HepG2 (cell line): Measurements from ENCODE around the gene RGS19. TPM values are rescaled to one million over a fixed set of nuclear protein-coding genes. Genes with fewer than 3 reads are reported as not detected.

Source experiments
- CAMTA2 ChIP-seq: sonication (generic); formaldehyde crosslinking; IDR thresholded peaks from 2 replicates; pipeline ENCODE4 v1.4.0; 2020; ENCODE audit warnings: mild to moderate bottlenecking, missing genetic modification reagents, borderline replicate concordance
- CTCF ChIP-seq: sonication (generic); formaldehyde crosslinking; IDR thresholded peaks from 2 replicates; pipeline ENCODE4 v1.5.0; 2020; ENCODE audit warnings: mild to moderate bottlenecking, missing genetic modification reagents, moderate library complexity
- ELF4 ChIP-seq: sonication (generic); formaldehyde crosslinking; IDR thresholded peaks from 2 replicates; pipeline ENCODE4 v1.5.0; 2020; ENCODE audit warnings: missing genetic modification reagents, mild to moderate bottlenecking, moderate library complexity, borderline replicate concordance
- HOXA5 ChIP-seq: sonication (generic); formaldehyde crosslinking; IDR thresholded peaks from 2 replicates; pipeline ENCODE4 v1.4.0; 2020; ENCODE audit warnings: missing genetic modification reagents
- MEIS1 ChIP-seq: sonication (generic); formaldehyde crosslinking; IDR thresholded peaks from 2 replicates; pipeline ENCODE4 v1.9.0; 2021; ENCODE audit warnings: mild to moderate bottlenecking, missing genetic modification reagents, moderate library complexity, borderline replicate concordance
- NAIF1 ChIP-seq: sonication (generic); formaldehyde crosslinking; IDR thresholded peaks from 2 replicates; pipeline ENCODE4 v1.5.0; 2020; ENCODE audit warnings: mild to moderate bottlenecking, missing genetic modification reagents, borderline replicate concordance
- PAX8 ChIP-seq: sonication (generic); formaldehyde crosslinking; IDR thresholded peaks from 2 replicates; pipeline ENCODE4 v1.8.0; 2022; ENCODE audit warnings: mild to moderate bottlenecking, missing genetic modification reagents, borderline replicate concordance
- PRDM15 ChIP-seq: sonication (generic); formaldehyde crosslinking; IDR thresholded peaks from 2 replicates; pipeline ENCODE4 v1.4.0; 2020; ENCODE audit warnings: missing genetic modification reagents
- RAD21 ChIP-seq: fragments of 450-650 bp; formaldehyde crosslinking; IDR thresholded peaks from 2 replicates; pipeline ENCODE4 v1.5.0; 2020; ENCODE audit warnings: mild to moderate bottlenecking
- ZNF230 ChIP-seq: sonication (generic); formaldehyde crosslinking; IDR thresholded peaks from 2 replicates; pipeline ENCODE4 v1.4.0; 2020; ENCODE audit warnings: mild to moderate bottlenecking, missing genetic modification reagents
- ZNF260 ChIP-seq: sonication (generic); formaldehyde crosslinking; IDR thresholded peaks from 2 replicates; pipeline ENCODE4 v1.4.0; 2020; ENCODE audit warnings: missing genetic modification reagents, low read depth, mild to moderate bottlenecking, borderline replicate concordance
- ZNF644 ChIP-seq: IDR thresholded peaks from 2 replicates; pipeline ENCODE4 v1.6.1; 2016; ENCODE audit warnings: low read depth
- ZNF678 ChIP-seq: sonication (generic); formaldehyde crosslinking; IDR thresholded peaks from 2 replicates; pipeline ENCODE4 v1.4.0; 2020; ENCODE audit warnings: mild to moderate bottlenecking, missing genetic modification reagents
- ZNF747 ChIP-seq: sonication (generic); formaldehyde crosslinking; IDR thresholded peaks from 2 replicates; pipeline ENCODE4 v1.8.1; 2023; ENCODE audit warnings: missing genetic modification reagents, mild to moderate bottlenecking, borderline replicate concordance
- ZNF772 ChIP-seq: sonication (generic); formaldehyde crosslinking; IDR thresholded peaks from 2 replicates; pipeline ENCODE4 v1.5.0; 2020; ENCODE audit warnings: mild to moderate bottlenecking, missing genetic modification reagents
- ZNF777 ChIP-seq: sonication (generic); formaldehyde crosslinking; IDR thresholded peaks from 2 replicates; pipeline ENCODE4 v1.4.0; 2020; ENCODE audit warnings: missing genetic modification reagents
- polyA plus RNA-seq, 8 experiments: library from polyadenylated mRNA; depleted of rRNA in 3 of 8; stranded (reverse) in 7 of 8; unstranded in 1 of 8; fragments of >200 nt; fragmentation: Illumina TruSeq in 4 of 8; extraction: Trizol in 4 of 8; gene quantifications; 2 replicates each; pipeline versions ENCODE4 v1.2.1 to v1.2.3, GENCODE V29; 2011 to 2016; ENCODE audit warnings: low read depth in 4 of 8, missing spikeins in 1 of 8, mixed read lengths in 1 of 8; ENCODE audit not compliant: insufficient read depth in 1 of 8
- total RNA-seq, 5 experiments: library from RNA; depleted of rRNA; stranded (reverse); fragments of >200 nt; fragmentation: Illumina TruSeq; extraction: Trizol; gene quantifications; 2 replicates each; pipeline ENCODE4 v1.2.3, GENCODE V29; 2016; ENCODE audit warnings: low read depth in 1 of 5

The RGS19 gene
- total and polyA plus RNA-seq, 2 of the 13 experiments (the other 11 are each of a cell fraction or from before 2014, with no cell fraction given): 10.7 to 11.9 TPM

GRCh38 chr20:64037199-64037497 is 42.2 kb downstream of the RGS19 start (continued):
- TF ChIP-seq CTCF (CRISPR knock-in tag): peak; percentile 39; the same call in 1 of the 2 replicates
- peak; percentile 0; the same call in 1 of the 2 replicates for TF ChIP-seq RAD21 (CRISPR knock-in tag)
- TF ChIP-seq CAMTA2 (CRISPR knock-in tag): no peak
- TF ChIP-seq ZNF747 (CRISPR knock-in tag): peak; percentile 80; the same call in 1 of the 2 replicates
- peak; percentile 55; the same call in 1 of the 2 replicates for TF ChIP-seq ZNF260 (CRISPR knock-in tag)
- TF ChIP-seq ZNF230 (CRISPR knock-in tag): 0 out of 2 replicates have a peak, but pooled peaks have one; percentile 21
- 0 out of 2 replicates have a peak, but pooled peaks have one; percentile 34 for TF ChIP-seq HOXA5 (CRISPR knock-in tag)
- 0 out of 2 replicates have a peak, but pooled peaks have one; percentile 61 for TF ChIP-seq MEIS1
- TF ChIP-seq ZNF777: 0 out of 2 replicates have a peak, but pooled peaks have one; percentile 33
- TF ChIP-seq ZNF644: no peak
- 0 out of 2 replicates have a peak, but pooled peaks have one; percentile 11 for TF ChIP-seq NAIF1
- 0 out of 2 replicates have a peak, but pooled peaks have one; percentile 39 for TF ChIP-seq ELF4 (CRISPR knock-in tag)
- peak; percentile 73; the same call in 1 of the 2 replicates for TF ChIP-seq ZNF772 (CRISPR knock-in tag)
- TF ChIP-seq PRDM15 (CRISPR knock-in tag): no peak
- peak; percentile 6; the same call in 1 of the 2 replicates for TF ChIP-seq ZNF678
- 0 out of 2 replicates have a peak, but pooled peaks have one; percentile 23 for TF ChIP-seq PAX8 (CRISPR knock-in tag)
- TF ChIP-seq, all 625 proteins: peak for 29
